ENCODE measurements around the gene TSPOAP1. TPM values are rescaled to one million over a fixed set of nuclear protein-coding genes. Genes with fewer than 3 reads are reported as not detected.

TSPOAP1 gene
- total RNA-seq, 1 donor from 2014 or later, result 0.79 TPM

GRCh38 chr17:58330538-58330996, 2.0 kb upstream of the TSPOAP1 start:
- no peaks in the 10 kb centered on the region for H3K79me2 ChIP-seq (ENCODE audit: insufficient read depth, low read length)
- Mint-ChIP-seq H3K27ac (ENCODE audit: unreplicated experiment) (no peak overlapping the region), H3K27me3 (ENCODE audit: low read depth, unreplicated experiment) (peaks cover 19% of the 10 kb centered on the region), H3K4me1 (ENCODE audit: low read depth, unreplicated experiment) (peaks cover 3% of the 10 kb centered on the region), H3K9me3 (ENCODE audit: unreplicated experiment) (no peaks in the 10 kb centered on the region), H3K4me3 (ENCODE audit: unreplicated experiment) (no peak overlapping the region), H3K36me3 (ENCODE audit: low read depth, unreplicated experiment) (no peaks in the 10 kb centered on the region)
- H3K4me2 ChIP-seq (ENCODE audit: low read length), result no peak overlapping the region
- no peaks in the 10 kb centered on the region for H3K9me3 ChIP-seq (ENCODE audit: insufficient read depth, low read depth, low read length)
- FAIRE-seq, result no peak
- H3K27me3 ChIP-seq (ENCODE audit: insufficient read depth, low read length), result peaks cover 10% of the 10 kb centered on the region
- DNase-seq (ENCODE audit: low read depth), result no peak
- no peak overlapping the region for H3K4me3 ChIP-seq (ENCODE audit: insufficient read depth, low read depth, low read length)
- H3K4me1 ChIP-seq (ENCODE audit: insufficient read depth, low read length), result peaks cover 7% of the 10 kb centered on the region
- no peak for TF ChIP-seq EZH2 (IDR thresholded peaks at IDR 0.05; ENCODE audit: insufficient read depth, low read length)
- TF ChIP-seq, protein P1, sequence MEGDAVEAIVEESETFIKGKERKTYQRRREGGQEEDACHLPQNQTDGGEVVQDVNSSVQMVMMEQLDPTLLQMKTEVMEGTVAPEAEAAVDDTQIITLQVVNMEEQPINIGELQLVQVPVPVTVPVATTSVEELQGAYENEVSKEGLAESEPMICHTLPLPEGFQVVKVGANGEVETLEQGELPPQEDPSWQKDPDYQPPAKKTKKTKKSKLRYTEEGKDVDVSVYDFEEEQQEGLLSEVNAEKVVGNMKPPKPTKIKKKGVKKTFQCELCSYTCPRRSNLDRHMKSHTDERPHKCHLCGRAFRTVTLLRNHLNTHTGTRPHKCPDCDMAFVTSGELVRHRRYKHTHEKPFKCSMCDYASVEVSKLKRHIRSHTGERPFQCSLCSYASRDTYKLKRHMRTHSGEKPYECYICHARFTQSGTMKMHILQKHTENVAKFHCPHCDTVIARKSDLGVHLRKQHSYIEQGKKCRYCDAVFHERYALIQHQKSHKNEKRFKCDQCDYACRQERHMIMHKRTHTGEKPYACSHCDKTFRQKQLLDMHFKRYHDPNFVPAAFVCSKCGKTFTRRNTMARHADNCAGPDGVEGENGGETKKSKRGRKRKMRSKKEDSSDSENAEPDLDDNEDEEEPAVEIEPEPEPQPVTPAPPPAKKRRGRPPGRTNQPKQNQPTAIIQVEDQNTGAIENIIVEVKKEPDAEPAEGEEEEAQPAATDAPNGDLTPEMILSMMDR (IDR thresholded peaks at IDR 0.05; ENCODE audit: insufficient read depth, low read depth, low read length), result no peak
- H3K9ac ChIP-seq (ENCODE audit: low read length), result no peak overlapping the region
- H2AFZ ChIP-seq (ENCODE audit: low read depth, low read length), result peak overlapping the region; percentile 34
- no peak overlapping the region for H3K27ac ChIP-seq (ENCODE audit: low read depth, low read length)
- no peaks in the 10 kb centered on the region for H4K20me1 ChIP-seq (ENCODE audit: insufficient read depth, low read length)
- H3K36me3 ChIP-seq (ENCODE audit: insufficient read depth, low read length), result no peaks in the 10 kb centered on the region

- no peak overlapping the region for H3K27ac Mint-ChIP-seq (ENCODE audit: unreplicated experiment)
Measured at GRCh38 chr17:58329810-58330537, 1.4 kb upstream of the TSPOAP1 start.

More at GRCh38 chr17:58329810-58330537, 1.4 kb upstream of the TSPOAP1 start:
- DNase-seq (ENCODE audit: low read depth) (no peak), FAIRE-seq (no peak)
- Histone ChIP-seq H3K27me3 (ENCODE audit: insufficient read depth, low read length) (peaks cover 16% of the 10 kb centered on the region), H3K4me3 (ENCODE audit: insufficient read depth, low read depth, low read length) (no peak overlapping the region), H3K9ac (ENCODE audit: low read length) (no peak overlapping the region), H3K36me3 (ENCODE audit: insufficient read depth, low read length) (no peaks in the 10 kb centered on the region), H3K79me2 (ENCODE audit: insufficient read depth, low read length) (no peaks in the 10 kb centered on the region), H3K4me1 (ENCODE audit: insufficient read depth, low read length) (peaks cover 7% of the 10 kb centered on the region), H3K4me2 (ENCODE audit: low read length) (no peak overlapping the region), H3K9me3 (ENCODE audit: insufficient read depth, low read depth, low read length) (no peaks in the 10 kb centered on the region), H3K27ac (ENCODE audit: low read depth, low read length) (no peak overlapping the region), H2AFZ (ENCODE audit: low read depth, low read length) (no peak overlapping the region), H4K20me1 (ENCODE audit: insufficient read depth, low read length) (no peaks in the 10 kb centered on the region)
- Mint-ChIP-seq H3K27me3 (ENCODE audit: low read depth, unreplicated experiment) (peaks cover 24% of the 10 kb centered on the region), H3K9me3 (ENCODE audit: unreplicated experiment) (no peaks in the 10 kb centered on the region), H3K36me3 (ENCODE audit: low read depth, unreplicated experiment) (no peaks in the 10 kb centered on the region), H3K4me1 (ENCODE audit: low read depth, unreplicated experiment) (peaks cover 3% of the 10 kb centered on the region), H3K4me3 (ENCODE audit: unreplicated experiment) (no peak overlapping the region)
- TF ChIP-seq, protein P1 (IDR thresholded peaks at IDR 0.05; ENCODE audit: insufficient read depth, low read depth, low read length), result no peak
- no peak for TF ChIP-seq EZH2 (IDR thresholded peaks at IDR 0.05; ENCODE audit: insufficient read depth, low read length)
